ENCODE data around the gene BRAF. TPM values are rescaled to one million over a fixed set of nuclear protein-coding genes. Genes with fewer than 3 reads are reported as not detected.
"Not testable (repeated sequence)": the region's sequence is repeated elsewhere in the genome, so short reads cannot be mapped to it uniquely, and the experiment has no call there.

BRAF gene
- total RNA-seq, 4 donors from 2014 or later = 20.9 to 51.8 (median 34.8) TPM

GRCh38 chr7:140670343-140670935, 254.3 kb downstream of the BRAF start:
- H3K36me3 ChIP-seq = no peaks in the 10 kb centered on the region
- no peak overlapping the region for H3K27ac ChIP-seq
- no peak for DNase-seq
- intact Hi-C loops (cut with DNase I; ENCODE audit: low total_unique reads) = no loop called here
- H3K27me3 ChIP-seq = no peaks in the 10 kb centered on the region
- H3K4me1 ChIP-seq = peaks cover 13 to 28% (median 21%) of the 10 kb centered on the region in 4 donors
- in situ Hi-C loops (cut with MboI; ENCODE audit: low pct_ligation_motif_present in 1 of 4, low pct_unique_long_range_greater_than_20kb in 1 of 4, low sequenced_read_pairs in 3 of 4) = no loop called here
- no peaks in the 10 kb centered on the region for H3K9me3 ChIP-seq
- WGBS, 2 donors (ENCODE audit: low coverage in 1 of 2) = 57 to 71% methylated on average over 1 to 4 of the region's 4 CpGs
- TF ChIP-seq, protein P1, sequence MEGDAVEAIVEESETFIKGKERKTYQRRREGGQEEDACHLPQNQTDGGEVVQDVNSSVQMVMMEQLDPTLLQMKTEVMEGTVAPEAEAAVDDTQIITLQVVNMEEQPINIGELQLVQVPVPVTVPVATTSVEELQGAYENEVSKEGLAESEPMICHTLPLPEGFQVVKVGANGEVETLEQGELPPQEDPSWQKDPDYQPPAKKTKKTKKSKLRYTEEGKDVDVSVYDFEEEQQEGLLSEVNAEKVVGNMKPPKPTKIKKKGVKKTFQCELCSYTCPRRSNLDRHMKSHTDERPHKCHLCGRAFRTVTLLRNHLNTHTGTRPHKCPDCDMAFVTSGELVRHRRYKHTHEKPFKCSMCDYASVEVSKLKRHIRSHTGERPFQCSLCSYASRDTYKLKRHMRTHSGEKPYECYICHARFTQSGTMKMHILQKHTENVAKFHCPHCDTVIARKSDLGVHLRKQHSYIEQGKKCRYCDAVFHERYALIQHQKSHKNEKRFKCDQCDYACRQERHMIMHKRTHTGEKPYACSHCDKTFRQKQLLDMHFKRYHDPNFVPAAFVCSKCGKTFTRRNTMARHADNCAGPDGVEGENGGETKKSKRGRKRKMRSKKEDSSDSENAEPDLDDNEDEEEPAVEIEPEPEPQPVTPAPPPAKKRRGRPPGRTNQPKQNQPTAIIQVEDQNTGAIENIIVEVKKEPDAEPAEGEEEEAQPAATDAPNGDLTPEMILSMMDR (IDR thresholded peaks at IDR 0.05) = no peak
- TF ChIP-seq POLR2AphosphoS5 (IDR thresholded peaks at IDR 0.05) = no peak
- TF ChIP-seq EP300 (IDR thresholded peaks at IDR 0.05; ENCODE audit: low read depth) = no peak
- no peak for TF ChIP-seq POLR2A (IDR thresholded peaks at IDR 0.05)
- no peak overlapping the region for H3K4me3 ChIP-seq

DNA sequence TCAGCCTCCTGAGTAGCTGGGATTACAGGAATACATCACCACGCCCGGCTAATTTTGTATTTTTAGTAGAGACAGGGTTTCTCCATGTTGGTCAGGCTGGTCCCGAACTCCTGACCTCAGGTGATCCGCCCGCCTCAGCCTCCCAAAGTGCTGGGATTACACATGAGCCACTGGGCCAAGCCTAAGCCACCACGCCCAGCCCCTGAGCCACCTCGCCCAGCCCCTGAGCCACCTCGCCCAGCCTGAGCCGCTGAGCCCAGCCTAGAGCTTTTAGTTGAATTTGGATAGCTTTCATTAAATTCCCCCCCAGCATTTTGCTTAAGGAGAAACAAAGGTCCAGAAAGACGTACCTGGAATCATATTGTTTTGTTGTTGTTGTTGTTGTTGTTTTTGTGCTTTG, 254.9 kb downstream of the BRAF start:
- intact Hi-C loops (cut with DNase I; ENCODE audit: low total_unique reads); H3K27me3 ChIP-seq; H3K4me3 ChIP-seq; DNase-seq; H3K36me3 ChIP-seq; H3K27ac ChIP-seq; H3K9me3 ChIP-seq; in situ Hi-C loops (cut with MboI; ENCODE audit: low pct_ligation_motif_present in 1 of 4, low pct_unique_long_range_greater_than_20kb in 1 of 4, low sequenced_read_pairs in 3 of 4): not testable (repeated sequence)
- 68 to 90% methylated on average over 4 to 10 of the region's 10 CpGs for WGBS, 2 donors (ENCODE audit: low coverage in 1 of 2)
- peaks cover 8 to 22% (median 15%) of the 10 kb centered on the region in 4 donors for H3K4me1 ChIP-seq

GRCh38 chr7:140669352-140669751, 255.4 kb downstream of the BRAF start:
- no peaks in the 10 kb centered on the region for H3K36me3 ChIP-seq
- H3K4me3 ChIP-seq = no peak overlapping the region
- peaks cover 5 to 17% (median 10%) of the 10 kb centered on the region in 4 donors for H3K4me1 ChIP-seq
- WGBS, 2 donors (ENCODE audit: low coverage in 1 of 2) = 79 to 80% methylated on average over 3 of the region's 3 CpGs
- intact Hi-C loops (cut with DNase I; ENCODE audit: low total_unique reads) = no loop called here
- H3K27me3 ChIP-seq = no peaks in the 10 kb centered on the region
- no peak for TF ChIP-seq POLR2A (IDR thresholded peaks at IDR 0.05)
- TF ChIP-seq, protein P1 (IDR thresholded peaks at IDR 0.05) = no peak
- no peak for TF ChIP-seq POLR2AphosphoS5 (IDR thresholded peaks at IDR 0.05)
- TF ChIP-seq EP300 (IDR thresholded peaks at IDR 0.05; ENCODE audit: low read depth) = no peak
- in situ Hi-C loops (cut with MboI; ENCODE audit: low pct_ligation_motif_present in 1 of 4, low pct_unique_long_range_greater_than_20kb in 1 of 4, low sequenced_read_pairs in 3 of 4) = no loop called here
- no peak overlapping the region for H3K27ac ChIP-seq
- DNase-seq = no peak
- no peaks in the 10 kb centered on the region for H3K9me3 ChIP-seq

Small RNA genes lying within 50 kb of the gene (small RNA-seq; reads per million reads assigned to genes)
- gene AC006006.1 (0 reads per million in 4 donors), gene RNU6-85P (0 reads per million in 4 donors)

Other genes starting within 250 kb of the BRAF start
- 100 to 1,000 TPM in 3 of 4 donors, 10 to 100 TPM in 1; 69.9 to 284 (median 230) TPM for gene NDUFB2, start 228.2 kb downstream of the BRAF start, total RNA-seq
- 10 to 100 TPM in 2 of 4 donors, under 1 TPM in 2; 0.60 to 37.1 (median 12.0) TPM for gene MRPS33, start 90.0 kb upstream of the BRAF start, total RNA-seq
- gene TMEM178B, start 149.1 kb upstream of the BRAF start, total RNA-seq = under 1 TPM; 0.32 to 0.82 (median 0.39) TPM

Measured in transverse colon (tissue), 4 donors.